Measurements from ENCODE around the gene ACKR3. TPM values are rescaled to one million over a fixed set of nuclear protein-coding genes. Genes with fewer than 3 reads are reported as not detected.

Gene ACKR3
- total RNA-seq, 1 donor from 2014 or later = 70.6 TPM

DNA sequence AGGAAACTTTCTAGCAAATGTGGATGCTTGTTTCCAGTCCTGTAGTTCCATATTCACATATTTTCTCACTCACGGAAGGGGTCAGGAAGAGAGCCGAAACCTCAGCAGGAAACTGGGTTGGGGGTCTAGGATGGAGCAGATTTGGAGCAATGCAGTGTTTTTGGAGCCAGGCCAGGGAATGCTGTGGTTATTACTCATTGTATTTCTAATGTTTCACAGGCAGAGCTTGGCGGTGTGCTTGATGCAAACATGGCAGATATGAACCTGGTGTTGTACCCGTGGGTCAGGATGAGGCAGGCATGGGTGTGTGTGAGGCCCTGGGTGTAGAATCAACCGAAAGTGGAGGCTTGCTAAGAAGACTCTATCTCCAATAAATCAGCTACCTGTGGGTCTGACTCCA is 34.6 kb upstream of the ACKR3 start:
- peaks cover 15% of the 10 kb centered on the region for H3K4me1 Mint-ChIP-seq
- no peaks in the 10 kb centered on the region for H3K9me3 Mint-ChIP-seq
- peak overlapping the region; percentile 44 for H3K27ac Mint-ChIP-seq
- TF ChIP-seq, protein P1, sequence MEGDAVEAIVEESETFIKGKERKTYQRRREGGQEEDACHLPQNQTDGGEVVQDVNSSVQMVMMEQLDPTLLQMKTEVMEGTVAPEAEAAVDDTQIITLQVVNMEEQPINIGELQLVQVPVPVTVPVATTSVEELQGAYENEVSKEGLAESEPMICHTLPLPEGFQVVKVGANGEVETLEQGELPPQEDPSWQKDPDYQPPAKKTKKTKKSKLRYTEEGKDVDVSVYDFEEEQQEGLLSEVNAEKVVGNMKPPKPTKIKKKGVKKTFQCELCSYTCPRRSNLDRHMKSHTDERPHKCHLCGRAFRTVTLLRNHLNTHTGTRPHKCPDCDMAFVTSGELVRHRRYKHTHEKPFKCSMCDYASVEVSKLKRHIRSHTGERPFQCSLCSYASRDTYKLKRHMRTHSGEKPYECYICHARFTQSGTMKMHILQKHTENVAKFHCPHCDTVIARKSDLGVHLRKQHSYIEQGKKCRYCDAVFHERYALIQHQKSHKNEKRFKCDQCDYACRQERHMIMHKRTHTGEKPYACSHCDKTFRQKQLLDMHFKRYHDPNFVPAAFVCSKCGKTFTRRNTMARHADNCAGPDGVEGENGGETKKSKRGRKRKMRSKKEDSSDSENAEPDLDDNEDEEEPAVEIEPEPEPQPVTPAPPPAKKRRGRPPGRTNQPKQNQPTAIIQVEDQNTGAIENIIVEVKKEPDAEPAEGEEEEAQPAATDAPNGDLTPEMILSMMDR (IDR thresholded peaks at IDR 0.05; ENCODE audit: unreplicated experiment) = no peak
- no peaks in the 10 kb centered on the region for H3K27me3 Mint-ChIP-seq (ENCODE audit: low read depth)
- DNase-seq (ENCODE audit: low spot score in 2 of 2, unreplicated experiment in 2 of 2) = peak in 1 of 2 experiments; percentile 43
- H3K36me3 Mint-ChIP-seq = no peaks in the 10 kb centered on the region
- H3K4me3 Mint-ChIP-seq = no peak overlapping the region

DNA sequence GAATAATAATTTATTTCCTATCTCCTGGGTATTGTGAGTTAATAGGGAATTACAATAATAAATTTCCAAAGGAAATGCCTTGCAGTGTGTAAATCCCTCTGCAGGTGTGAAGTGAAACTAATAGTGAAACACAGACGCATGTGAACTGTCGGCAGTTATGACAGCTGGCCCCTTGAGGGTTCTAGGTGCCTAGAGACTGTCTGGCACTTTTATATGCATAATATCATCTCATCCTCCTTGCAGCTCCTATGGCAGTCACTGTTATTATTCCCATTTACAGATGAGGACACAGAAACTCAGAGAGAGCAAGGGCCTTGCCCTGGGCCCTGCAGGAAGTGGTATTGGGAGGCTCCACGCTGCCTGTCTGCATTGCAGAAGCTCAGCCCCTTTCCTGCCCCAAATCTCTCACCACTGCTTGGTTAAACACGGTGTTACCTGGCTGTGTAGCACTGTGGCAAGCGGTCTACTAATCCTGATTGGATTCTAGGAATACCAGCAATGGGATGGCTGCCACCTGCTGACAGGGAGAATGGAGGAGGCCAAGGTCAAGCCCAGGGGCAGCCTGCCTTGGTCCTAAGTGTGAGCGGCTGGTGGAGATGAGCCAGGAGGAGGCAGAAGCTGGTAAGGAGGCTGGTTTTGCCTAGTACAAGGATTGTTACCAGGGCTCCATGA is 32.8 kb upstream of the ACKR3 start:
- no peak overlapping the region for H3K4me3 Mint-ChIP-seq
- H3K4me1 Mint-ChIP-seq = peaks cover 15% of the 10 kb centered on the region
- H3K9me3 Mint-ChIP-seq = no peaks in the 10 kb centered on the region
- no peak for DNase-seq (ENCODE audit: low spot score in 2 of 2, unreplicated experiment in 2 of 2)
- H3K27ac Mint-ChIP-seq = no peak overlapping the region
- H3K27me3 Mint-ChIP-seq (ENCODE audit: low read depth) = no peaks in the 10 kb centered on the region
- H3K36me3 Mint-ChIP-seq = no peaks in the 10 kb centered on the region
- TF ChIP-seq, protein P1 (IDR thresholded peaks at IDR 0.05; ENCODE audit: unreplicated experiment) = no peak

DNA sequence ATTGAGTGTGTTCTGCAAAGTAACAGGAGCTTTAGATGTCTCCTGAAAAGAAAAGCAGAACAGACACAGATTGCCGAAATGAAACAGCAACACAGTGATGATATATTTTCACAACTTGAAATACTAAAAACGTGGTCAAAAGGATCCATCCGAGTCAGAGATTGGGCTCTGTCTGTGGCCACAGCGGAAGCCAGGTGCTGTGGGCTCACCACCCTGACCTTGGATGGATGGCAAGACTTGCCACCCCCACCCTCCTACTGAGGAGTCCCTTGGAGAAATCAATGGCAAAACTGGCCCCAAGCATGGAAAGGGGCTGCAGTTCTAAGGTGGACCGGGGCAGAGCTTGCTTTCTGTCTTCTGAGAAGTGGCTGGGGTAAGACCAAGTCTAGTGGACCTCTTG is 31.4 kb upstream of the ACKR3 start:
- TF ChIP-seq, protein P1 (IDR thresholded peaks at IDR 0.05; ENCODE audit: unreplicated experiment) = no peak
- Mint-ChIP-seq H3K4me1 (peaks cover 15% of the 10 kb centered on the region), H3K27ac (no peak overlapping the region), H3K36me3 (no peaks in the 10 kb centered on the region), H3K4me3 (no peak overlapping the region), H3K9me3 (no peaks in the 10 kb centered on the region), H3K27me3 (ENCODE audit: low read depth) (no peaks in the 10 kb centered on the region)
- no peak for DNase-seq (ENCODE audit: low spot score in 2 of 2, unreplicated experiment in 2 of 2)

DNA sequence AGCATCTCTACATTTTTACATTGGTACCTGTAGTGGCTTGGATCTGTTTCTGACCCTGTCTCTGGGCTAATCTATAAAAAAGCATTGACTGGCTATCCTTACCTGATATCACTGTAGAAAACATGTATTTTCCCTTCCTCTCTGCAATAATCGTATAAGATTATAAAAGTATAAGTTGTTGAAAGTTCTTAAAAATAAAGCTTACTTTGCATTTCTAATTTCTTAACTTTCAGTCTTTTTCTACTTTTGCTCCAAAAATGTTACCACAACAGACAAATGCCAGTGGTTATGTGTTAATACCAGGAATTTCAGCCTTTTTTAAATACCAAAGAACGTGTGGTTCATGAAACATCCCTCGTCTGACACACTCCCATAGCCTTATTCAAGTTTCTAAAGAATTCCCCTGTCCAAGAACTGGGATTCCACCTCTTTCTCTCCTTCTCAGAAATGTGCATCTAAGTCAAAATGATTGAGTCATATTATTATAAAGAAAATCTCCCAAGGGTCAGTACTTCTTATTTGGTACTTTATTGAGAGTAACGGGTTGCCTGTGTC is 28.5 kb upstream of the ACKR3 start:
- Mint-ChIP-seq H3K27me3 (ENCODE audit: low read depth) (no peaks in the 10 kb centered on the region), H3K4me1 (peaks cover 5% of the 10 kb centered on the region), H3K4me3 (no peak overlapping the region), H3K9me3 (no peaks in the 10 kb centered on the region), H3K36me3 (no peaks in the 10 kb centered on the region), H3K27ac (no peak overlapping the region)
- TF ChIP-seq, protein P1 (IDR thresholded peaks at IDR 0.05; ENCODE audit: unreplicated experiment) = no peak
- DNase-seq (ENCODE audit: low spot score in 2 of 2, unreplicated experiment in 2 of 2) = no peak

DNA sequence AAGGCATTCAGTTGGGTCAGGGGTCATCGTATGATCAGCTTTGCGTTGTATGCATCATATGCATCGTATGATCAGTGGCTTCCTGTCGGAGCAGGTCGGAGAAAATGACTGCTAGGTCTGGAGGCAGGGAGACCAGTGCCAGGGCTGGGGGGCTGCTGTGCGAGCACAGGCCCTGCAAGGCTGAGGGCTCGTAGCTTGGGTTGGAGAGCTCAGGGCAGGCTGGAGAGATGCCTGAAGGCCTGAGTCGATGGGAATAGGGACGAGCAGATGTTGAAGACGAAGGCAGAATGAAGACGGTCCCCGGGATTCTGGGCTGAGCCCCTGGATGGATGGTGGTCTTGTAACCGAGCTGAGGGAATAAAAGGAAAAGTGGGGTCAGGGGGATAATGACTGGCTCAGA is 25.3 kb upstream of the ACKR3 start:
- H3K27ac Mint-ChIP-seq = no peak overlapping the region
- H3K4me1 Mint-ChIP-seq = peaks cover 2% of the 10 kb centered on the region
- no peak for DNase-seq (ENCODE audit: low spot score in 2 of 2, unreplicated experiment in 2 of 2)
- TF ChIP-seq, protein P1 (IDR thresholded peaks at IDR 0.05; ENCODE audit: unreplicated experiment) = no peak
- H3K36me3 Mint-ChIP-seq = peaks cover 6% of the 10 kb centered on the region
- H3K4me3 Mint-ChIP-seq = no peak overlapping the region
- H3K27me3 Mint-ChIP-seq (ENCODE audit: low read depth) = no peaks in the 10 kb centered on the region
- peaks cover 15% of the 10 kb centered on the region for H3K9me3 Mint-ChIP-seq

All from mesothelial cell of epicardium (in vitro differentiated cells).